GM23338 (cell line): ENCODE results near the gene AK6. TPM values are rescaled to one million over a fixed set of nuclear protein-coding genes. Genes with fewer than 3 reads are reported as not detected.

Source experiments
- ATAC-seq: fragments of 200-7000 bp; cut with Tn5 transposase; 3 replicates; pipeline ENCODE4 v1.9.1; 2020
- DNase-seq: peaks from one replicate; pipeline ENCODE4 v3.0.0-alpha.2; 2015; ENCODE audit warnings: low spot score
- H2AFZ ChIP-seq: fragments of 200-600 bp; sonication (generic); 2 replicates; pipeline ENCODE4 v1.8.0; 2016; ENCODE audit warnings: antibody characterized with exemption, mild to moderate bottlenecking, moderate library complexity
- H3F3A ChIP-seq: fragments of 200-600 bp; sonication (generic); replicated peaks from 2 replicates; pipeline ENCODE4 v1.8.0; 2017; ENCODE audit warnings: antibody characterized with exemption, mixed run types, low read depth
- H3K27ac ChIP-seq: fragments of 200-600 bp; sonication (generic); 2 replicates; pipeline ENCODE4 v1.6.1; 2016; ENCODE audit warnings: low read depth
- H3K27me3 ChIP-seq: fragments of 200-600 bp; sonication (generic); 2 replicates; pipeline ENCODE4 v1.8.0; 2016; ENCODE audit warnings: mild to moderate bottlenecking, mixed run types, moderate library complexity; ENCODE audit not compliant: insufficient read depth
- H3K36me3 ChIP-seq: fragments of 200-600 bp; sonication (generic); 2 replicates; pipeline ENCODE4 v1.8.0; 2016; ENCODE audit warnings: mild to moderate bottlenecking; ENCODE audit not compliant: insufficient read depth
- H3K4me1 ChIP-seq: fragments of 200-600 bp; sonication (generic); 2 replicates; pipeline ENCODE4 v1.8.0; 2016; ENCODE audit warnings: mild to moderate bottlenecking, moderate library complexity; ENCODE audit not compliant: insufficient read depth
- H3K4me2 ChIP-seq: fragments of 200-600 bp; sonication (generic); 2 replicates; pipeline ENCODE4 v1.7.1; 2017; ENCODE audit warnings: mixed run types
- H3K4me3 ChIP-seq: fragments of 200-600 bp; sonication (generic); 2 replicates; pipeline ENCODE4 v1.6.1; 2016; ENCODE audit warnings: mixed run types
- H3K79me2 ChIP-seq: fragments of 200-600 bp; sonication (generic); replicated peaks from 2 replicates; pipeline ENCODE4 v1.8.0; 2017; ENCODE audit warnings: mild to moderate bottlenecking; ENCODE audit not compliant: insufficient read depth
- H3K9me2 ChIP-seq: fragments of 200-600 bp; sonication (generic); 2 replicates; pipeline ENCODE4 v1.8.0; 2017; ENCODE audit not compliant: insufficient read depth
- H4K20me1 ChIP-seq: fragments of 200-600 bp; sonication (generic); replicated peaks from 2 replicates; pipeline ENCODE4 v1.8.0; 2017; ENCODE audit warnings: mild to moderate bottlenecking; ENCODE audit not compliant: insufficient read depth
- H3K27ac Mint-ChIP-seq: 2 replicates; pipeline ENCODE4 v1.8.0; 2020; ENCODE audit warnings: inconsistent platforms, mild to moderate bottlenecking, moderate library complexity, mixed read lengths
- H3K27me3 Mint-ChIP-seq: 3 replicates; pipeline ENCODE4 v1.8.0; 2022; ENCODE audit warnings: low read depth, mild to moderate bottlenecking, moderate library complexity, mixed read lengths, inconsistent platforms; ENCODE audit not compliant: insufficient read depth, poor library complexity
- H3K36me3 Mint-ChIP-seq: 3 replicates; pipeline ENCODE4 v1.8.0; 2021; ENCODE audit warnings: low read depth, mild to moderate bottlenecking, inconsistent platforms, moderate library complexity, mixed read lengths
- H3K4me1 Mint-ChIP-seq: 3 replicates; pipeline ENCODE4 v1.8.0; 2020; ENCODE audit warnings: mild to moderate bottlenecking, inconsistent platforms, mixed read lengths
- H3K4me3 Mint-ChIP-seq: 3 replicates; pipeline ENCODE4 v1.8.0; 2021; ENCODE audit warnings: moderate library complexity, mild to moderate bottlenecking, inconsistent platforms, mixed read lengths
- H3K9me3 Mint-ChIP-seq: 3 replicates; pipeline ENCODE4 v1.8.0; 2020; ENCODE audit warnings: moderate library complexity, mild to moderate bottlenecking, inconsistent platforms, mixed read lengths
- ZNF331 ChIP-seq: fragments of 250-450 bp; sonication (Bioruptor Pico); IDR thresholded peaks from 2 replicates; pipeline ENCODE4 v1.5.0; 2020; ENCODE audit warnings: low read depth, mild to moderate bottlenecking, moderate library complexity
- ZNF462 ChIP-seq: fragments of 250-450 bp; sonication (Bioruptor Pico); IDR thresholded peaks from 2 replicates; pipeline ENCODE4 v1.5.0; 2020; ENCODE audit warnings: mild to moderate bottlenecking, moderate library complexity
- polyA plus RNA-seq: library from polyadenylated mRNA; unstranded; fragments of >200 nt; fragmentation: Nextera tagmentation; extraction: Ambion mirVana; gene quantifications from 2 replicates; pipeline ENCODE4 v1.2.1, GENCODE V29; 2016
- total RNA-seq: library from RNA; depleted of rRNA; stranded (reverse); fragments of >200 nt; shearing (Covaris generic); gene quantifications from 2 replicates; pipeline ENCODE4 v1.2.3, GENCODE V29; 2014

The AK6 gene
- total and polyA plus RNA-seq, 2 experiments from 2014 or later: 37.3 to 260 TPM

GRCh38 chr5:69404659-69405330 is 35.5 kb upstream of the AK6 start:
- H3K36me3 ChIP-seq: peaks cover 8% of the 10 kb centered on the region; the same call in 1 of the 2 replicates
- peaks cover 40% of the 10 kb centered on the region for H3K36me3 Mint-ChIP-seq
- no peak overlapping the region for H3K4me2 ChIP-seq
- no peaks in the 10 kb centered on the region for H3K79me2 ChIP-seq
- no peak overlapping the region for H3K27ac ChIP-seq
- TF ChIP-seq ZNF462 (no peak), ZNF331 (CRISPR knock-in tag) (no peak)
- no peak overlapping the region for H3K4me3 ChIP-seq
- no peaks in the 10 kb centered on the region for H3K4me1 Mint-ChIP-seq
- ATAC-seq (no peak), DNase-seq (no peak)
- H3K27ac Mint-ChIP-seq: no peak overlapping the region
- H3K27me3 ChIP-seq: no peaks in the 10 kb centered on the region
- no peaks in the 10 kb centered on the region; the same call in 1 of the 2 replicates for H3K9me2 ChIP-seq
- H4K20me1 ChIP-seq: no peaks in the 10 kb centered on the region; the same call in 1 of the 2 replicates
- no peak overlapping the region for H3K4me3 Mint-ChIP-seq
- no peak overlapping the region for H2AFZ ChIP-seq
- no peaks in the 10 kb centered on the region for H3K27me3 Mint-ChIP-seq
- H3K9me3 Mint-ChIP-seq: no peaks in the 10 kb centered on the region
- H3K4me1 ChIP-seq: no peaks in the 10 kb centered on the region
- no peaks in the 10 kb centered on the region for H3F3A ChIP-seq

GRCh38 chr5:69378376-69378775 is 9.1 kb upstream of the AK6 start:
- Mint-ChIP-seq H3K27ac (no peak overlapping the region), H3K36me3 (peaks cover 38% of the 10 kb centered on the region), H3K27me3 (no peaks in the 10 kb centered on the region), H3K4me1 (no peaks in the 10 kb centered on the region), H3K9me3 (no peaks in the 10 kb centered on the region), H3K4me3 (no peak overlapping the region)
- H3K4me1 ChIP-seq: no peaks in the 10 kb centered on the region
- 0 out of 2 replicates have a peak, but pooled peaks cover 9% of the 10 kb centered on the region for H3F3A ChIP-seq
- H2AFZ ChIP-seq: no peak overlapping the region
- no peaks in the 10 kb centered on the region for H3K9me2 ChIP-seq
- H3K4me3 ChIP-seq: no peak overlapping the region
- H3K4me2 ChIP-seq: no peak overlapping the region
- DNase-seq (no peak), ATAC-seq (no peak)
- peaks cover 27% of the 10 kb centered on the region for H3K36me3 ChIP-seq
- no peaks in the 10 kb centered on the region for H3K79me2 ChIP-seq
- H3K27me3 ChIP-seq: no peaks in the 10 kb centered on the region
- TF ChIP-seq ZNF462: no peak
- no peaks in the 10 kb centered on the region for H4K20me1 ChIP-seq
- H3K27ac ChIP-seq: no peak overlapping the region
